Measurements from ENCODE around the gene CYP2W1. TPM values are rescaled to one million over a fixed set of nuclear protein-coding genes. Genes with fewer than 3 reads are reported as not detected.
"Not testable (repeated sequence)": the region's sequence is repeated elsewhere in the genome, so short reads cannot be mapped to it uniquely, and the experiment has no call there.

CYP2W1 gene
- total RNA-seq, 1 donor from 2014 or later = not detected

DNA sequence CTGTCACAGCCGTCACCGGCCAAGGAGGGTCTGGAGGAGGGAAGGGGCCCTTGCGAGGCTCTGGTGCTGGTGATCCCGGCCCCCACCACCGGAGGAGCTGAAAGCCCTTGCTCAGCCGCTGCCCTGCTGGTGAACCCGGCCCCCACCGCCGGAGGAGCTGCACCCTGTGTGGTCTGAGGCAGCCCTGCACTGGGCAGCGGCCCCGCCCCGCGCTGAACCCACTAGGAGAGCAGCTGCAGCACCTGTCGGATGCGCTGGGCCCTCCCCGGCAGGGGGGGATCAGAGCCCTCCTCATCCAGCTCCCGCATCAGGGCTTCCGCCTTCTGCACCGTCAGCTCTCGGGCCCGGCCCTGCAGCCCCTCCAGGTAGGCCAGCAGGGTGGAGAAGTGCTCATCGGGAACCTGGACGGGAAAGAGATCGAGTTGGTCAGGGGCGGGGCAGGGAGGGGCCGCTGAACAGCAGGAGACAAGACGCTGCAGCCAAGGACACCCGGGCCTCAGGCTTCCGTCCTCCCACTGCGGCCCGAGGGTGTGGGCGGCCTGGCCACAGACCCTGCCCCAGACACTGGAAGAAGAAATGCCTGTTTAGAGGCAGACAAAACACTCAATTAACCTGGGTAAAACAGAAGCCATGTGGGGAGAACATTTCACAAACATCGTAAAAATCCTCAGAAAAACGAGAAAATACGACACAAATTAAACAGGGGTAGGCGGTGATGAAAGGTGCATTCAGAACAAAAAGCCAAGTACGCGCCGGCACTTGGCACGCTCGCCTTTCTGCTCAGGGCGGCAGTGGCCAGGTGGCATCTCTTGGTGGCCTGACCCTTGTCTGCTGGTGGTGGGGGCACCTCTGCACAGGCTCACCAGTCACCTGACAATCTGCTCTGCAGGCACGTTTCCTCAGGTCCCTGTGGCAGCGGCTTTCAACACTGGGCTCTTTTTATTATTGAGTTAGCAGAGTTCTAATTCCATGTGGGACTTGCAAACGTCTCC, 14.7 kb downstream of the CYP2W1 start:
- H3K4me1 Mint-ChIP-seq = peaks cover 28% of the 10 kb centered on the region
- POLR2A ChIA-PET = interaction anchor here (0.6 to 1.3 kb wide), 5 partner anchors 25 to 145 kb away, joined by 3 to 6 read pairs (median 3); partner anchors contain the start of gene GPR146
- ATAC-seq (ENCODE audit: low read depth) (no peak), DNase-seq (no peak)
- H3K27me3 Mint-ChIP-seq = no peaks in the 10 kb centered on the region
- no peak for TF ChIP-seq CTCF (IDR thresholded peaks at IDR 0.05)
- CTCF ChIA-PET = interaction anchor here (1.5 to 10.0 kb wide), 2 partner anchors 66 to 179 kb away, joined by 5 to 331 read pairs; no protein-coding TSS in a partner anchor
- H3K4me3 Mint-ChIP-seq = no peak overlapping the region
- H3K9me3 Mint-ChIP-seq = no peaks in the 10 kb centered on the region
- H3K36me3 Mint-ChIP-seq (ENCODE audit: low read depth) = peaks cover 26% of the 10 kb centered on the region
- no peak overlapping the region for H3K27ac Mint-ChIP-seq
- intact Hi-C loops (cut with micrococcal nuclease) = no loop called here

GRCh38 chr7:999149-999879, 16.3 kb downstream of the CYP2W1 start:
- ATAC-seq (ENCODE audit: low read depth) = no peak
- peaks cover 26% of the 10 kb centered on the region for H3K4me1 Mint-ChIP-seq
- intact Hi-C loops (cut with micrococcal nuclease) = no loop called here
- DNase-seq = no peak
- no peak overlapping the region for H3K27ac Mint-ChIP-seq
- CTCF ChIA-PET = interaction anchor here (1.0 to 10.0 kb wide), 3 partner anchors 45 to 177 kb away, joined by 3 to 331 read pairs (median 5); partner anchors contain the start of gene GPR146
- peaks cover 30% of the 10 kb centered on the region for H3K36me3 Mint-ChIP-seq (ENCODE audit: low read depth)
- TF ChIP-seq CTCF (IDR thresholded peaks at IDR 0.05) = no peak
- H3K27me3 Mint-ChIP-seq = no peaks in the 10 kb centered on the region
- POLR2A ChIA-PET = interaction anchor here (0.6 to 1.3 kb wide), 4 partner anchors 25 to 87 kb away, joined by 3 to 6 read pairs (median 3); no protein-coding TSS in a partner anchor
- no peak overlapping the region for H3K4me3 Mint-ChIP-seq
- no peaks in the 10 kb centered on the region for H3K9me3 Mint-ChIP-seq

DNA sequence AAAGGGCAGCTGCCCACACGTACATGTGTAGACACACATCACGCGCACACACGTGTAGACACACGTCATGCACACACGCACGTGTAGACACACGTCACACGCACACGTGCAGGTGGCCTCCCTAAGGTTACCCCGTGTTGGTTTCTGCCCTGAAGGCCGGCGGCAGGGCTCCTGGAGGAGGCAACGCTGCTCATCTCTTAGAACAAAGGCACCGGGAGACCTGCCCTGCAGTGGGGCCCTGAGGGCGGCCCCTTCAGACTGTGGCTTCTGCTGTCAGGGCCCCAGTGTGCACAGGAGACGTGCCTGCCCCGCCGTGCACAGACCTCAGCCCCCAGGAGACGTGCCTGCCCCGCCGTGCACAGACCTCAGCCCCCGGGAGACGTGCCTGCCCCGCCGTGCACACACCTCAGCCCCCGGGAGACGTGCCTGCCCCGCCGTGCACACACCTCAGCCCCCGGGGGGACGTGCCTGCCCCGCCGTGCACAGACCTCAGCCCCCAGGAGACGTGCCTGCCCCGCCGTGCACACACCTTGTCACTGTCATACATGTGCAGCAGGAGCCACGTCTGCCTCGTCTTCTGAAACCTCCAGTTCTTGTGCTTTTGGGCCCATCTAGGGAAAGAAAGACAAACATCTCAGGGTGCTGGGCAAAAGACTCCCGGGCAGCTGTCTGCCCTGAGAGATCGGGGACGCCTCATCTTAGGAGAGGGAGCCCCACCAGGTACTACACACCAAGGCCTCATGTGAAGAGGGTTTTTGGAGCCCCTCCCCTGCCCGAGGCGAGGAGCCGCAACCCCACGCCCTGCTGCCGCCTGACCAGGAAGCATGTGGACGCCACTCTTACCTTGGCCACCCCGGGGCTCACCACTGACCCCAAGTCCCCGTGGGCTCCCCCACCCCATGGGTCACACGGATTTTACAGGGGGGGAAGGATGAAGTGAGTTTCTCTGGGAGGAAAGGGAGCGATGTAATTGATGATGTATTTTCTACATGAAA, 17.3 kb downstream of the CYP2W1 start:
- ChIA-PET POLR2A (interaction anchor here (0.6 to 1.2 kb wide), 4 partner anchors 24 to 61 kb away, joined by 3 to 7 read pairs (median 3); no protein-coding TSS in a partner anchor), CTCF (interaction anchor here (0.9 to 10.0 kb wide), 2 partner anchors 63 to 66 kb away, joined by 3 to 331 read pairs; no protein-coding TSS in a partner anchor)
- H3K4me1 Mint-ChIP-seq = peaks cover 30% of the 10 kb centered on the region
- no peaks in the 10 kb centered on the region for H3K9me3 Mint-ChIP-seq
- ATAC-seq (ENCODE audit: low read depth) (peak; percentile 55), DNase-seq (peak; percentile 41)
- no peak for TF ChIP-seq CTCF (IDR thresholded peaks at IDR 0.05)
- peak overlapping the region; percentile 7 for H3K4me3 Mint-ChIP-seq
- intact Hi-C loops (cut with micrococcal nuclease) = loop anchor here (1.0 to 5.0 kb wide), 2 partner anchors 24 to 42 kb away; partner anchors contain the start of gene GPR146
- peaks cover 30% of the 10 kb centered on the region for H3K36me3 Mint-ChIP-seq (ENCODE audit: low read depth)
- no peaks in the 10 kb centered on the region for H3K27me3 Mint-ChIP-seq
- peak overlapping the region; percentile 46 for H3K27ac Mint-ChIP-seq

DNA sequence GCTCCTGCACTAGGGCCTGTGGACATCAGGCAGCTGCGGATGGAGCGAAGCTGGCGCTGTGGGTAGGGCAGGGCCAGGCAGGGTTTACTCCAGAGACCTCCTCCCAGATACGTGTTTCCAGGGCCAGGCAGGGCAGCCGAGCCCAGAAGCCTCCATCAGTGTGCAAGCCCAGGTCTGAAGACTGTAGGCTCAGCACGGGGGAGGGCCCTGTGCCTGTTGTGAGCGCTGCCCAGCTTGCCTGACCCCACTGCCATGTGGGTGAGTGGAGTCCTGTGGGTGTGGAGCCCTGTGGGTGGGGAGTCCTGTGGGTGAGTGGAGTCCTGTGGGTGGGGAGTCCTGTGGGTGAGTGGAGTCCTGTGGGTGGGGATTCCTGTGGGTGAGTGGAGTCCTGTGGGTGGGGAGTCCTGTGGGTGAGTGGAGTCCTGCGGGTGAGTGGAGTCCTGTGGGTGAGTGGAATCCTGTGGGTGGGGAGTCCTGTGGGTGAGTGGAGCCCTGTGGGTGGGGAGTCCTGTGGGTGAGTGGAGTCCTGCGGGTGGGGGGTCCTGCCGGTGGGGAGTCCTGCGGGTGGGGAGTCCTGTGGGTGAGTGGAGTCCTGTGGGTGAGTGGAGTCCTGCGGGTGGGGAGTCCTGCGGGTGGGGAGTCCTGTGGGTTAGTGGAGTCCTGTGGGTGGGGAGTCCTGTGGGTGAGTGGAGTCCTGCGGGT, 18.2 kb downstream of the CYP2W1 start:
- not testable (repeated sequence) for DNase-seq; H3K4me3 Mint-ChIP-seq; ATAC-seq (ENCODE audit: low read depth); H3K27ac Mint-ChIP-seq; H3K27me3 Mint-ChIP-seq; H3K9me3 Mint-ChIP-seq
- intact Hi-C loops (cut with micrococcal nuclease) = loop anchor here (5.0 kb wide), 1 partner anchor 41 kb away; the partner anchor contains the start of gene GPR146
- H3K36me3 Mint-ChIP-seq (ENCODE audit: low read depth) = peaks cover 35% of the 10 kb centered on the region
- H3K4me1 Mint-ChIP-seq = peaks cover 37% of the 10 kb centered on the region
- CTCF ChIA-PET = interaction anchor here (0.9 kb wide), 1 partner anchor 65 kb away, joined by 3 read pairs; no protein-coding TSS in a partner anchor
- POLR2A ChIA-PET = interaction anchor here (0.5 to 1.2 kb wide), 4 partner anchors 24 to 1019 kb away, joined by 3 to 7 read pairs (median 3); no protein-coding TSS in a partner anchor

GRCh38 chr7:1002026-1002425, 19.0 kb downstream of the CYP2W1 start:
- H3K9me3 Mint-ChIP-seq; ATAC-seq (ENCODE audit: low read depth); H3K27me3 Mint-ChIP-seq; H3K27ac Mint-ChIP-seq; CTCF ChIA-PET; H3K4me3 Mint-ChIP-seq; DNase-seq; POLR2A ChIA-PET: not testable (repeated sequence)
- peaks cover 31% of the 10 kb centered on the region for H3K36me3 Mint-ChIP-seq (ENCODE audit: low read depth)
- intact Hi-C loops (cut with micrococcal nuclease) = loop anchor here (5.0 kb wide), 1 partner anchor 40 kb away; the partner anchor contains the start of gene GPR146
- peaks cover 37% of the 10 kb centered on the region for H3K4me1 Mint-ChIP-seq

GRCh38 chr7:1002445-1002844, 19.5 kb downstream of the CYP2W1 start:
- H3K27me3 Mint-ChIP-seq; CTCF ChIA-PET; DNase-seq; ATAC-seq (ENCODE audit: low read depth); H3K27ac Mint-ChIP-seq; POLR2A ChIA-PET; H3K4me3 Mint-ChIP-seq; H3K9me3 Mint-ChIP-seq: not testable (repeated sequence)
- Mint-ChIP-seq H3K4me1 (peaks cover 37% of the 10 kb centered on the region), H3K36me3 (ENCODE audit: low read depth) (peaks cover 29% of the 10 kb centered on the region)
- intact Hi-C loops (cut with micrococcal nuclease) = loop anchor here (5.0 kb wide), 1 partner anchor 40 kb away; the partner anchor contains the start of gene GPR146

Measured in activated B cell treated with CpG ODN at 0.5 μM for 24 hours (primary cell).